ENCODE results near the gene RGS7.

DNA sequence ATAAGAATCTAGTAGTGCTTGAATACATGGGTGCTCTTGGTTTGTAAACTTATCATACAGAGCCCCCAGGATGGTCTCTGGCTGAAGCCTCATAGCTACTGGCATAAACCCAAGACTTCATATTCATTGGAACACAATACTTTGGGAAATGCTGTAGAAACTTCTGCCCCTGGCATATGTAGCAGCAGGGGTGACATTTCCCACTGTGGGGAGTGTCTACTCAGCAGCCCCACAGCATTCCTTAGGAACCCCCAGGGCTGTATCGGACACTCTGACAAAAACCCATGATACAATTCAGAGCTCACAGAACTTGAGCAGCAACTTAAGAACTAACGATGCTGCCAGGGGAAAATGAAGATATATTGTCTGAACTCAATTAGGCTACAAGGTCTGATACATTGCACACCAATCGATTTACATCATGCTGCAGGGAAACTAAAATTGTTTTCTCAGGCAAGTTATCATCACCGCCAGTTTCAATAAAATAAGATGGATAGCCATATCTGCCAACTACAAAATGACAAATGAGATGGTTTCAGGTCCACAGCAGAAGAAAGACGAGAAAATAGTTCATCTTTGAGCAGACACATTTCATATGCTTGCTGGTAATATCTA is 564.0 kb downstream of the RGS7 start:
- TF ChIP-seq, protein P1, sequence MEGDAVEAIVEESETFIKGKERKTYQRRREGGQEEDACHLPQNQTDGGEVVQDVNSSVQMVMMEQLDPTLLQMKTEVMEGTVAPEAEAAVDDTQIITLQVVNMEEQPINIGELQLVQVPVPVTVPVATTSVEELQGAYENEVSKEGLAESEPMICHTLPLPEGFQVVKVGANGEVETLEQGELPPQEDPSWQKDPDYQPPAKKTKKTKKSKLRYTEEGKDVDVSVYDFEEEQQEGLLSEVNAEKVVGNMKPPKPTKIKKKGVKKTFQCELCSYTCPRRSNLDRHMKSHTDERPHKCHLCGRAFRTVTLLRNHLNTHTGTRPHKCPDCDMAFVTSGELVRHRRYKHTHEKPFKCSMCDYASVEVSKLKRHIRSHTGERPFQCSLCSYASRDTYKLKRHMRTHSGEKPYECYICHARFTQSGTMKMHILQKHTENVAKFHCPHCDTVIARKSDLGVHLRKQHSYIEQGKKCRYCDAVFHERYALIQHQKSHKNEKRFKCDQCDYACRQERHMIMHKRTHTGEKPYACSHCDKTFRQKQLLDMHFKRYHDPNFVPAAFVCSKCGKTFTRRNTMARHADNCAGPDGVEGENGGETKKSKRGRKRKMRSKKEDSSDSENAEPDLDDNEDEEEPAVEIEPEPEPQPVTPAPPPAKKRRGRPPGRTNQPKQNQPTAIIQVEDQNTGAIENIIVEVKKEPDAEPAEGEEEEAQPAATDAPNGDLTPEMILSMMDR (IDR thresholded peaks at IDR 0.05) = no peak
- no peak for TF ChIP-seq POLR2A (IDR thresholded peaks at IDR 0.05; ENCODE audit: low read length)
- TF ChIP-seq EP300 (IDR thresholded peaks at IDR 0.05) = no peak
- TF ChIP-seq CBX8 (IDR thresholded peaks at IDR 0.05) = no peak
- TF ChIP-seq SREBF2 (IDR thresholded peaks at IDR 0.05) = no peak
- no peak for TF ChIP-seq CBX2 (IDR thresholded peaks at IDR 0.05; ENCODE audit: borderline replicate concordance, low read depth)
- TF ChIP-seq, protein P2, sequence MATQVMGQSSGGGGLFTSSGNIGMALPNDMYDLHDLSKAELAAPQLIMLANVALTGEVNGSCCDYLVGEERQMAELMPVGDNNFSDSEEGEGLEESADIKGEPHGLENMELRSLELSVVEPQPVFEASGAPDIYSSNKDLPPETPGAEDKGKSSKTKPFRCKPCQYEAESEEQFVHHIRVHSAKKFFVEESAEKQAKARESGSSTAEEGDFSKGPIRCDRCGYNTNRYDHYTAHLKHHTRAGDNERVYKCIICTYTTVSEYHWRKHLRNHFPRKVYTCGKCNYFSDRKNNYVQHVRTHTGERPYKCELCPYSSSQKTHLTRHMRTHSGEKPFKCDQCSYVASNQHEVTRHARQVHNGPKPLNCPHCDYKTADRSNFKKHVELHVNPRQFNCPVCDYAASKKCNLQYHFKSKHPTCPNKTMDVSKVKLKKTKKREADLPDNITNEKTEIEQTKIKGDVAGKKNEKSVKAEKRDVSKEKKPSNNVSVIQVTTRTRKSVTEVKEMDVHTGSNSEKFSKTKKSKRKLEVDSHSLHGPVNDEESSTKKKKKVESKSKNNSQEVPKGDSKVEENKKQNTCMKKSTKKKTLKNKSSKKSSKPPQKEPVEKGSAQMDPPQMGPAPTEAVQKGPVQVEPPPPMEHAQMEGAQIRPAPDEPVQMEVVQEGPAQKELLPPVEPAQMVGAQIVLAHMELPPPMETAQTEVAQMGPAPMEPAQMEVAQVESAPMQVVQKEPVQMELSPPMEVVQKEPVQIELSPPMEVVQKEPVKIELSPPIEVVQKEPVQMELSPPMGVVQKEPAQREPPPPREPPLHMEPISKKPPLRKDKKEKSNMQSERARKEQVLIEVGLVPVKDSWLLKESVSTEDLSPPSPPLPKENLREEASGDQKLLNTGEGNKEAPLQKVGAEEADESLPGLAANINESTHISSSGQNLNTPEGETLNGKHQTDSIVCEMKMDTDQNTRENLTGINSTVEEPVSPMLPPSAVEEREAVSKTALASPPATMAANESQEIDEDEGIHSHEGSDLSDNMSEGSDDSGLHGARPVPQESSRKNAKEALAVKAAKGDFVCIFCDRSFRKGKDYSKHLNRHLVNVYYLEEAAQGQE (IDR thresholded peaks at IDR 0.05) = no peak
- TF ChIP-seq SMC3 (IDR thresholded peaks at IDR 0.05) = no peak
- no peak for TF ChIP-seq BHLHE40 (IDR thresholded peaks at IDR 0.05; ENCODE audit: low read depth, low read length)
